ENCODE measurements around the gene IFIT1B.

DNA sequence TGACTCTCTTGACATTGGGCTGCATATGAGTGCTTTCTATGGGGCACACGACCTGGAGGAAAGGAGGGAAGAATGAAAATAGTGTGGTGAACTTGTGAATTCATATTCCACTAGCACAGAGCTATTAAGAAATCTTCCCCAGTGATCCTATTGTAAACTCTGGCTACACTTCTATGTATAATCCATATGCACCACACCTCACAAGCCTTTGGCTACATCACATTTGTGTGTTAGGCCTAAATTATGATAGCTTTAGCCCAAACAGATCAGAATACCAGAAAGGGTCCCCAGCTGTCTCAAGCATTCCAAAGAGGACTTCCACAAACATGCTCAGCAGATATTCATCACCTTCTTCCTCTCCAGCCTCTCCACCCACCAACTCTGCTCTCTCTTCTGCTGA is 9.7 kb upstream of the IFIT1B start:
- TF ChIP-seq TAF1 (IDR thresholded peaks at IDR 0.05; ENCODE audit: low read depth, low read length): no peak
- TF ChIP-seq, protein P1, sequence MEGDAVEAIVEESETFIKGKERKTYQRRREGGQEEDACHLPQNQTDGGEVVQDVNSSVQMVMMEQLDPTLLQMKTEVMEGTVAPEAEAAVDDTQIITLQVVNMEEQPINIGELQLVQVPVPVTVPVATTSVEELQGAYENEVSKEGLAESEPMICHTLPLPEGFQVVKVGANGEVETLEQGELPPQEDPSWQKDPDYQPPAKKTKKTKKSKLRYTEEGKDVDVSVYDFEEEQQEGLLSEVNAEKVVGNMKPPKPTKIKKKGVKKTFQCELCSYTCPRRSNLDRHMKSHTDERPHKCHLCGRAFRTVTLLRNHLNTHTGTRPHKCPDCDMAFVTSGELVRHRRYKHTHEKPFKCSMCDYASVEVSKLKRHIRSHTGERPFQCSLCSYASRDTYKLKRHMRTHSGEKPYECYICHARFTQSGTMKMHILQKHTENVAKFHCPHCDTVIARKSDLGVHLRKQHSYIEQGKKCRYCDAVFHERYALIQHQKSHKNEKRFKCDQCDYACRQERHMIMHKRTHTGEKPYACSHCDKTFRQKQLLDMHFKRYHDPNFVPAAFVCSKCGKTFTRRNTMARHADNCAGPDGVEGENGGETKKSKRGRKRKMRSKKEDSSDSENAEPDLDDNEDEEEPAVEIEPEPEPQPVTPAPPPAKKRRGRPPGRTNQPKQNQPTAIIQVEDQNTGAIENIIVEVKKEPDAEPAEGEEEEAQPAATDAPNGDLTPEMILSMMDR (IDR thresholded peaks at IDR 0.05; ENCODE audit: control extremely low read depth in 1 of 3, insufficient read depth in 1 of 3, low read depth in 1 of 3, low read length in 3 of 3): no peak
- no peak for TF ChIP-seq BRCA1 (IDR thresholded peaks at IDR 0.05; ENCODE audit: low read depth, low read length)
- no peak for TF ChIP-seq EZH2 (IDR thresholded peaks at IDR 0.05; ENCODE audit: low read depth, low read length, severe bottlenecking)
- TF ChIP-seq FOSL1 (IDR thresholded peaks at IDR 0.05; ENCODE audit: insufficient read depth, low read depth, low read length): no peak
- no peak for TF ChIP-seq POLR2AphosphoS5 (IDR thresholded peaks at IDR 0.05; ENCODE audit: low read depth, low read length)
- no peak for TF ChIP-seq TBP (IDR thresholded peaks at IDR 0.05; ENCODE audit: low read depth, low read length)

Data from H1 (cell line).